Measurements from ENCODE around the gene LRRC37A. TPM values are rescaled to one million over a fixed set of nuclear protein-coding genes. Genes with fewer than 3 reads are reported as not detected.
"Not testable (repeated sequence)": the region's sequence is repeated elsewhere in the genome, so short reads cannot be mapped to it uniquely, and the experiment has no call there.

Gene LRRC37A
- polyA plus RNA-seq, 1 donor (not counting 4 experiments of a cell fraction or from before 2014, with no cell fraction given): 1.7 TPM

DNA sequence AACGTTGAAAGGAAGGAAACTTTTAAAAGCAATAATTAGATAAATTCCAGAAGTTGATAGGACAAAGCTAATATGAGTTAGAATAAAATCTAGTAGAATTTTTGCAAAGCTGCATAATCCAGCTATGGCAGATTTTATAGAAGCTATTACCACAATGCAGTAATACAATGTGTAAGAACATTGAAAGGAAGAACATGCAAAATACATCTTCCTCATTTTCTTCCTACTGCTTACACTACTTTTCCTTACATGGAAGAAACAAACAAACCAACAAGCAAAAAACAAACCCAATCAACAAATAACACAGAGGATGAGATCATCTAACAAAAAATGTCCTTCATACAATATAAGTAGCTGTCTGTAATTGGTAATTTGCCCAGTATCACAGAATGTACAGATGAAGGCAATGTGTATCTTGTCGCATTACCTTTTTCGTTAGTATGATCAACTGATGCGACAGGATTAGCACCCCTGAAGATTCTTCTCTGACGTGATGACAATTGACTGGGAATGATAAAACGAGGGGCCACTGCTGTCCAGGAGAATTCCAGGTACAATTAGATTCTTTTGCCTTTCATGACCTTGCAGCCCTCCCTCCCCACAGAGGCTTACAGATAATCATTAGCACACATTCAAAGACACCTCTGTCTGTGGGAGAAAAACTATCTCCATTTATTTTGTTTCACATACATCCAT, 21.2 kb upstream of the LRRC37A start:
- Histone ChIP-seq H3K9me3 (ENCODE audit: control insufficient read depth, low read depth, low read length) (no peaks in the 10 kb centered on the region), H3K4me2 (ENCODE audit: control insufficient read depth, extremely low read depth, insufficient read depth, low read depth, low read length) (no peak overlapping the region), H2AFZ (ENCODE audit: control insufficient read depth, low read length) (no peak overlapping the region), H3K9me1 (ENCODE audit: control insufficient read depth, extremely low read depth, insufficient read depth, low read length) (no peaks in the 10 kb centered on the region), H3K36me3 (ENCODE audit: control insufficient read depth in 2 of 2, extremely low read depth in 1 of 2, insufficient read depth in 2 of 2, low read length in 2 of 2) (no peaks in the 10 kb centered on the region), H3K27me3 (ENCODE audit: control insufficient read depth, extremely low read depth, insufficient read depth, low read length) (peaks cover 19% of the 10 kb centered on the region), H3K4me3 (ENCODE audit: control insufficient read depth in 2 of 3, extremely low read depth in 1 of 3, insufficient read depth in 2 of 3, low read depth in 1 of 3, low read length in 3 of 3) (no peak overlapping the region), H4K20me1 (ENCODE audit: control insufficient read depth, extremely low read depth, insufficient read depth, low read length) (no peaks in the 10 kb centered on the region), H3K4me1 (ENCODE audit: control insufficient read depth, extremely low read depth, insufficient read depth, low read length) (no peaks in the 10 kb centered on the region), H3K27ac (ENCODE audit: control insufficient read depth, insufficient read depth, low read length) (no peak overlapping the region), H3K9ac (ENCODE audit: control insufficient read depth, extremely low read depth, insufficient read depth, low read length) (no peak overlapping the region), H3K79me2 (ENCODE audit: control insufficient read depth, insufficient read depth, low read length) (no peaks in the 10 kb centered on the region)
- DNase-seq (ENCODE audit: low read depth, low spot score): no peak
- TF ChIP-seq EZH2 (IDR thresholded peaks at IDR 0.05; ENCODE audit: low read length): no peak
- dilution Hi-C loops (cut with MboI; ENCODE audit: extremely low pct_ligation_motif_present, low sequenced_read_pairs): no loop called here
- FAIRE-seq: no peak

DNA sequence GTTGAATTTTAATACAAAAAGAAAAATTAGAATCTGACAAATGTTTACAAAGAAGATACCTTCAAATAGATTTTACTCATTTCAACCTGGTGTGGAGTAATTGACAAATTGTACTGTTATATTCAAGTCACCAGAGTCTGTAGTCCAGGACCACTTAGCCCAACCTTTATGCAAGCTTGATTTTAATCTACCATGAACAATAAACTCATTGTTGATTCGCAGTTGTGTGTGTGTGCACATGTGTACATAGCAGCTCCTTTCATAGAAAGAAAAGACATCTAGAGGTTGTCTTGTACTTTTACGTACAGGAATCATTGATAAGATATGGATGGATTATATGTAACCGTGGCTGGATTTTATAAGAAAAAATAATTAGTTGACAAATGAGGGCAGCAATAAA, 20.7 kb upstream of the LRRC37A start:
- Histone ChIP-seq H3K9me1 (ENCODE audit: control insufficient read depth, extremely low read depth, insufficient read depth, low read length) (no peaks in the 10 kb centered on the region), H3K9ac (ENCODE audit: control insufficient read depth, extremely low read depth, insufficient read depth, low read length) (no peak overlapping the region), H3K9me3 (ENCODE audit: control insufficient read depth, low read depth, low read length) (no peaks in the 10 kb centered on the region), H4K20me1 (ENCODE audit: control insufficient read depth, extremely low read depth, insufficient read depth, low read length) (no peaks in the 10 kb centered on the region), H3K36me3 (ENCODE audit: control insufficient read depth in 2 of 2, extremely low read depth in 1 of 2, insufficient read depth in 2 of 2, low read length in 2 of 2) (no peaks in the 10 kb centered on the region), H3K4me1 (ENCODE audit: control insufficient read depth, extremely low read depth, insufficient read depth, low read length) (no peaks in the 10 kb centered on the region), H3K27me3 (ENCODE audit: control insufficient read depth, extremely low read depth, insufficient read depth, low read length) (peaks cover 19% of the 10 kb centered on the region), H3K79me2 (ENCODE audit: control insufficient read depth, insufficient read depth, low read length) (no peaks in the 10 kb centered on the region), H3K27ac (ENCODE audit: control insufficient read depth, insufficient read depth, low read length) (no peak overlapping the region), H2AFZ (ENCODE audit: control insufficient read depth, low read length) (no peak overlapping the region), H3K4me3 (ENCODE audit: control insufficient read depth in 2 of 3, extremely low read depth in 1 of 3, insufficient read depth in 2 of 3, low read depth in 1 of 3, low read length in 3 of 3) (no peak overlapping the region), H3K4me2 (ENCODE audit: control insufficient read depth, extremely low read depth, insufficient read depth, low read depth, low read length) (no peak overlapping the region)
- FAIRE-seq: no peak
- DNase-seq (ENCODE audit: low read depth, low spot score): no peak
- TF ChIP-seq, protein P1, sequence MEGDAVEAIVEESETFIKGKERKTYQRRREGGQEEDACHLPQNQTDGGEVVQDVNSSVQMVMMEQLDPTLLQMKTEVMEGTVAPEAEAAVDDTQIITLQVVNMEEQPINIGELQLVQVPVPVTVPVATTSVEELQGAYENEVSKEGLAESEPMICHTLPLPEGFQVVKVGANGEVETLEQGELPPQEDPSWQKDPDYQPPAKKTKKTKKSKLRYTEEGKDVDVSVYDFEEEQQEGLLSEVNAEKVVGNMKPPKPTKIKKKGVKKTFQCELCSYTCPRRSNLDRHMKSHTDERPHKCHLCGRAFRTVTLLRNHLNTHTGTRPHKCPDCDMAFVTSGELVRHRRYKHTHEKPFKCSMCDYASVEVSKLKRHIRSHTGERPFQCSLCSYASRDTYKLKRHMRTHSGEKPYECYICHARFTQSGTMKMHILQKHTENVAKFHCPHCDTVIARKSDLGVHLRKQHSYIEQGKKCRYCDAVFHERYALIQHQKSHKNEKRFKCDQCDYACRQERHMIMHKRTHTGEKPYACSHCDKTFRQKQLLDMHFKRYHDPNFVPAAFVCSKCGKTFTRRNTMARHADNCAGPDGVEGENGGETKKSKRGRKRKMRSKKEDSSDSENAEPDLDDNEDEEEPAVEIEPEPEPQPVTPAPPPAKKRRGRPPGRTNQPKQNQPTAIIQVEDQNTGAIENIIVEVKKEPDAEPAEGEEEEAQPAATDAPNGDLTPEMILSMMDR (optimal IDR thresholded peaks at IDR 0.05 in 1 of 3, IDR thresholded peaks at IDR 0.05 in 1 of 3, conservative IDR thresholded peaks at IDR 0.05 in 1 of 3; ENCODE audit: extremely low read depth in 1 of 3, insufficient read depth in 2 of 3, low read length in 3 of 3): no peak
- no peak for TF ChIP-seq EZH2 (IDR thresholded peaks at IDR 0.05; ENCODE audit: low read length)
- dilution Hi-C loops (cut with MboI; ENCODE audit: extremely low pct_ligation_motif_present, low sequenced_read_pairs): no loop called here

DNA sequence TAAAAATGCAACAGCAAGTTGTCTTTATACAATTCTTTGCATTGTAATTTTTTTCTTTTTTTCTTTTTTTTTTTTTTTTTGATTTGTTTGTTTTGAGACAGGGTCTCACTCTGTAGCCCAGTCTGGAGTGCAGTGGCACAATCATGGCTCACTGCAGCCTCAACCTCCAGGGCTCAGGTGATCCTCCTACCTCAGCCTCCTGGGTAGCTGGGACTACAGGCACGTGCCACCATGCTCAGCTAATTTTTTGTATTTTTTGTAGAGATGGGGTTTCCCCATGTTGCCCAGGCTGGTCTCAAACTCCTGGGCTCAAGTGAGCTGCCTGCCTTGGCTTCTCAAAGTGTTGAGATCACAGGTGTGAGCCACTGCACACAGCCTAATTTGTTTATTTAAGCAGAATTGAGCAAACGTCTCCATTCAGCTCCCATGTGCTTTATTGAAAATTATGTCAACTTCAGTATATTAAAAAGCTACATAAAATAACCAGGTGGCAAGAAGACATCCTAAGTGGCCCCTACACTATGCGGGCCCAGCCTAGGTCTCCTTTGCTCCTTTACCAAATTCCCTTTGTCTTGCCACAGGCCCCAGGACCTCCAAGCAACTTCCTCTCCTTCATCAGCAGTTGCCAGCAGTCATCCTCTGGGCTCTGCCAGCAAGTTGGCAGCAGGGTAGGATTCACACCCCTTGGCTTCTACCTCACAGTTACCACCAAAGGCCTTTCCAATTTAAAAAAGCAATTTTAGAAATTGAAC, 18.0 kb upstream of the LRRC37A start:
- DNase-seq (ENCODE audit: low read depth, low spot score); H2AFZ ChIP-seq (ENCODE audit: control insufficient read depth, low read length); H3K79me2 ChIP-seq (ENCODE audit: control insufficient read depth, insufficient read depth, low read length); H3K4me2 ChIP-seq (ENCODE audit: control insufficient read depth, extremely low read depth, insufficient read depth, low read depth, low read length); H3K4me1 ChIP-seq (ENCODE audit: control insufficient read depth, extremely low read depth, insufficient read depth, low read length); FAIRE-seq; dilution Hi-C loops (cut with MboI; ENCODE audit: extremely low pct_ligation_motif_present, low sequenced_read_pairs); H3K27ac ChIP-seq (ENCODE audit: control insufficient read depth, insufficient read depth, low read length); H3K4me3 ChIP-seq (ENCODE audit: control insufficient read depth in 2 of 3, extremely low read depth in 1 of 3, insufficient read depth in 2 of 3, low read depth in 1 of 3, low read length in 3 of 3); H3K36me3 ChIP-seq (ENCODE audit: control insufficient read depth in 2 of 2, extremely low read depth in 1 of 2, insufficient read depth in 2 of 2, low read length in 2 of 2); H4K20me1 ChIP-seq (ENCODE audit: control insufficient read depth, extremely low read depth, insufficient read depth, low read length); H3K9ac ChIP-seq (ENCODE audit: control insufficient read depth, extremely low read depth, insufficient read depth, low read length); H3K9me1 ChIP-seq (ENCODE audit: control insufficient read depth, extremely low read depth, insufficient read depth, low read length); H3K9me3 ChIP-seq (ENCODE audit: control insufficient read depth, low read depth, low read length): not testable (repeated sequence)
- H3K27me3 ChIP-seq (ENCODE audit: control insufficient read depth, extremely low read depth, insufficient read depth, low read length): peaks cover 19% of the 10 kb centered on the region

DNA sequence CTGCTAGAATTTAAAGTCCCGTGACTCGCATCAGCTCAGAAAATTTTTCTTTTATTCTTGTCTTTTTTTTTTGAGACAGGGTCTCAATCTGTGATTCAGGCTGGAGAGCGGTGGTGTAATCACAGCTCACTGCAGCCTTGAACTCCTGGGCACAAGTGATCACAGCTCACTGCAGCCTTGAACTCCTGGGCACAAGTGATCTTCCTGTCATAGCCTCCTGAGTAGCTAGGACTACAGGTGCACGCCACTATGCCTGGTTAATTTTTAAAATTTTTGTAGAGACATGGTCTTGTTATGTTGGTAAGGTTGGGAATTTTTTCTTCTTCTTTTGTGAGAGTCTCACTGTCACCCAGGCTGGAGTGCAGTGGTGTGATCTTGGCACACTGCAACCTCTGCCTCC, 13.6 kb upstream of the LRRC37A start:
- H3K27ac ChIP-seq (ENCODE audit: control insufficient read depth, insufficient read depth, low read length); H3K9me3 ChIP-seq (ENCODE audit: control insufficient read depth, low read depth, low read length); H4K20me1 ChIP-seq (ENCODE audit: control insufficient read depth, extremely low read depth, insufficient read depth, low read length); H3K79me2 ChIP-seq (ENCODE audit: control insufficient read depth, insufficient read depth, low read length); FAIRE-seq; H3K27me3 ChIP-seq (ENCODE audit: control insufficient read depth, extremely low read depth, insufficient read depth, low read length); H2AFZ ChIP-seq (ENCODE audit: control insufficient read depth, low read length); DNase-seq (ENCODE audit: low read depth, low spot score); H3K36me3 ChIP-seq (ENCODE audit: control insufficient read depth in 2 of 2, extremely low read depth in 1 of 2, insufficient read depth in 2 of 2, low read length in 2 of 2); dilution Hi-C loops (cut with MboI; ENCODE audit: extremely low pct_ligation_motif_present, low sequenced_read_pairs); H3K9ac ChIP-seq (ENCODE audit: control insufficient read depth, extremely low read depth, insufficient read depth, low read length); H3K4me3 ChIP-seq (ENCODE audit: control insufficient read depth in 2 of 3, extremely low read depth in 1 of 3, insufficient read depth in 2 of 3, low read depth in 1 of 3, low read length in 3 of 3); H3K4me2 ChIP-seq (ENCODE audit: control insufficient read depth, extremely low read depth, insufficient read depth, low read depth, low read length); H3K9me1 ChIP-seq (ENCODE audit: control insufficient read depth, extremely low read depth, insufficient read depth, low read length): not testable (repeated sequence)
- H3K4me1 ChIP-seq (ENCODE audit: control insufficient read depth, extremely low read depth, insufficient read depth, low read length): peaks cover 11% of the 10 kb centered on the region
